TTC549 (cell line): ENCODE data around the gene PAPPA.

Experiments used
- FAIRE-seq: peaks from 2 replicates; lab custom pipeline; 2012; peaks lifted over from hg19 to GRCh38; lab: Jason Lieb, UNC

Gene PAPPA, protein sequence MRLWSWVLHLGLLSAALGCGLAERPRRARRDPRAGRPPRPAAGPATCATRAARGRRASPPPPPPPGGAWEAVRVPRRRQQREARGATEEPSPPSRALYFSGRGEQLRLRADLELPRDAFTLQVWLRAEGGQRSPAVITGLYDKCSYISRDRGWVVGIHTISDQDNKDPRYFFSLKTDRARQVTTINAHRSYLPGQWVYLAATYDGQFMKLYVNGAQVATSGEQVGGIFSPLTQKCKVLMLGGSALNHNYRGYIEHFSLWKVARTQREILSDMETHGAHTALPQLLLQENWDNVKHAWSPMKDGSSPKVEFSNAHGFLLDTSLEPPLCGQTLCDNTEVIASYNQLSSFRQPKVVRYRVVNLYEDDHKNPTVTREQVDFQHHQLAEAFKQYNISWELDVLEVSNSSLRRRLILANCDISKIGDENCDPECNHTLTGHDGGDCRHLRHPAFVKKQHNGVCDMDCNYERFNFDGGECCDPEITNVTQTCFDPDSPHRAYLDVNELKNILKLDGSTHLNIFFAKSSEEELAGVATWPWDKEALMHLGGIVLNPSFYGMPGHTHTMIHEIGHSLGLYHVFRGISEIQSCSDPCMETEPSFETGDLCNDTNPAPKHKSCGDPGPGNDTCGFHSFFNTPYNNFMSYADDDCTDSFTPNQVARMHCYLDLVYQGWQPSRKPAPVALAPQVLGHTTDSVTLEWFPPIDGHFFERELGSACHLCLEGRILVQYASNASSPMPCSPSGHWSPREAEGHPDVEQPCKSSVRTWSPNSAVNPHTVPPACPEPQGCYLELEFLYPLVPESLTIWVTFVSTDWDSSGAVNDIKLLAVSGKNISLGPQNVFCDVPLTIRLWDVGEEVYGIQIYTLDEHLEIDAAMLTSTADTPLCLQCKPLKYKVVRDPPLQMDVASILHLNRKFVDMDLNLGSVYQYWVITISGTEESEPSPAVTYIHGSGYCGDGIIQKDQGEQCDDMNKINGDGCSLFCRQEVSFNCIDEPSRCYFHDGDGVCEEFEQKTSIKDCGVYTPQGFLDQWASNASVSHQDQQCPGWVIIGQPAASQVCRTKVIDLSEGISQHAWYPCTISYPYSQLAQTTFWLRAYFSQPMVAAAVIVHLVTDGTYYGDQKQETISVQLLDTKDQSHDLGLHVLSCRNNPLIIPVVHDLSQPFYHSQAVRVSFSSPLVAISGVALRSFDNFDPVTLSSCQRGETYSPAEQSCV (N-terminal part only)

GRCh38 chr9:116153765-116154333 is at the start of gene PAPPA:
Gene PAPPA, plus strand, starts transcription at chr9:116153791. Its CDS starts 382 bp downstream, at chr9:116154173.
- FAIRE-seq: no peak

DNA sequence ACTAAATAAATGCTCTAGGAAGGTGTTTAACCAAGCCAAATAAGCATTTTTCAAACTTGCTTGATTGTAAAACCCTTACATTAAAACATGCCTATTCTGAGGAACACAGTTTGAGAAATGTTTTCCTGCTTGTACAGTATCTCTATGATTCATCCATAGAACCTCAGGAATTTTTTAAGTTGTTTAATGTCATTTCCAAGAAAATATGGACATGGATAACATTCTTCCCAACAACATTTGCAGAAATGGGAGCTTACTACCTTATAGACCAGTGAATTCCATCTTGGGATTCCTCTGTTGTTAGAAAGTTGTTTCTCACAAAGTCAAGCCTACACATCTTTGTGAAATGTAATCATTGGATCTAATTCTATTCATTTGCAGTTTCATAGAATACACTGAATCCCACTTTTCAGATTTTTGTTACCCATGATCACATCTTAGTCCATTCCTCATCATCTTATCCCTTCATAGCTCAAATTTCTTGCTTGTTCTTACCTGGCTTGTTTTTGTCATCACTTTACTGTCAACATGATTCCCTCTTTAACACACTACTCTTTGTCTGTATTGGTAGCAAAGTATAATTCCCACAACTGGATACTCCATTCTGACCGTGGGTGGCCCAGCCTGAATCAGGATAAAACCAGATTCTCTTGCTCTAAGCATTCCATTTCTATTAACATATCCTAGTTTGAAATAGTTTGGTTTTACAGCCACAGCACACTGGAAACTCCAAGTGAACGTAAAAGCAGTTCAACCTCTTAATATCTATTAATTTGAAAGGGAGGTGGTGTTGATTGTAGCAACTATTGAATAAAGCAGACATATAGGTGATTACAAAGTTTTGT is 49.4 kb upstream of the PAPPA start:
- no peak for FAIRE-seq

GRCh38 chr9:116112236-116112635 is 41.4 kb upstream of the PAPPA start:
- FAIRE-seq: peak; percentile 9

- no peak for FAIRE-seq
These were observed 37.7 kb upstream of the PAPPA start for GRCh38 chr9:116115761-116116353.

DNA sequence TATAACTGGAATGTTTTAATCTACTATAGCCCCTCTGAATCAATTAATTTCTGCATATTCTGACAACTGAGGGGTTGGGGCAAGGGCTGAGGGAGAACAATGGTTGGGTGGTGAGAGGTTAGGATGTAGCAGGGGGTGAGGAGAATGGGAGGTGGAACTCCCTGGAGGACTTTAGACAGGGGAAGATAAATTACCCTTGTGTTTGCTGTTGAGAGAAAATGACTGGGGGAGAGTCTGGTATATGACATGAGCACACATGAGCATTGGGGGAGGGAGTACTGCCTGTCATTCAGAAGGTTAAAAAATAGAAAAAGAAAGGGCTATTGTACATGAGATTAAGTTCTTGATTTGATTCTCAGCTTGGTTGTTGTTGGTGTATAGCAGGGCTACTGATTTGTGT is 37.2 kb upstream of the PAPPA start:
- no peak for FAIRE-seq

GRCh38 chr9:116123171-116123570 is 30.4 kb upstream of the PAPPA start:
- no peak for FAIRE-seq

DNA sequence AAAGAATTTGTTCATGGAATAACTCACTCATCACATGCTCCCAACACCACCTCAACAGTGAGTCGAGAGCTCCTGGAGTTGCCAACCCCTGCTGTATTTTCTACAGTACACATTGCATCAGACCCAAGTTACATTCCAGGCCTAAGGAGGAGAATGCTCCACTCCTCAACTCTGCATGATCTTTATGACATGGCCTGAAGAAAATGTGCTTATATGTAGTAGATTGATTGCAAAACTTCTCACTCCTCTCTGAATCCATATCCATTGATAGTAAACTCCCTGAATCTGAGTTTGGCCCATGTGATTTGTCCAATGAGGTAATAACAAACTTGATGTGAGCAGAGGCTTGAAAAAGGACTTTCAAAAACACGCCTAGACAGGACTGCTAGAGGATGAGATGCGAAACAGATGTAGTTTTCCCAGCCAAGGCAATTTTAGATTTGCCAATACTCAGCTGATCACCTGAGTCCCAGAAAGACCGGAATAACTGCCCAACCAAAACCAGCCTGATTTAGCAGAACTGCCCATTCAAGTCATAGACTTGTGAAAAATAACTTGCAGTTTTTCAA is 29.0 kb upstream of the PAPPA start:
- no peak for FAIRE-seq

DNA sequence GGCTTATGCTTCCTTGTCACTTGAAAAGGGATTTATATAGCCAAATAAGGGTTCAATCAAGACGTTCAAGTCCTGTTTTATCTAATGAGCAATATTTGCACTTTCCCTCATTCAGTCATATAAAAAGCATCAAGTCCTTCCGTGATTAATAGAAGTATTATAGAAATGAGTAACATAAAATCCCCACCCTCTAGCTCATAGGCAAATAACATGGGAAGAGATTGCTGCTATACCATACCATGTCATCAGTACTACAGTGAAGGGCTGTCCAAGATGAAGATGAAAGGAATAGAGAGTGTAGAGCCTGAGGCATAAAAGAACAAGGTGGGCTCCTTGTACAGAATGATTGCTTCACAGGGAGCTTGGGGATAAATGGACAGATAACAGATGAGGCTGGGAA is 20.4 kb upstream of the PAPPA start:
- FAIRE-seq: no peak

DNA sequence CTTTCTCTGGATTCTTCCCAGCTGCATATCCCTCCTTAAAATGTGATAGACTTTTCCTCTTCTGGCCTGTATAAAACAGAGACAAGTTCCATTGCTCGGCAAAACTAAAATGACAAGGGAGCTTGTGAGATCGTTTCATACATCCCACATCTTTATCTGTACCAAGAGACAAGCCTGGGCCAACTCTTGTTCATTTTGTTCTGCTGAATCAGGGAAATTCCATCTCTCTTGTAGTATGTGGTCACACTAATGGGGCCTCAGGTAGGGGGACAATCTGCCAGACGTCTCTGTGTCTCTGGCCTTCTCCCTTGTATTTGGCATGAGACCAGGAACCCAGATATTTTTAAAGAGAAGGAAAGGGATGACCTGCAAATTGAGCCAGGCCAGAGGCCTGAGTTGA is 18.6 kb upstream of the PAPPA start:
- no peak for FAIRE-seq

- FAIRE-seq: no peak
These were observed 16.6 kb upstream of the PAPPA start for GRCh38 chr9:116137010-116137409.

GRCh38 chr9:116137581-116137980 is 16.0 kb upstream of the PAPPA start:
- no peak for FAIRE-seq

DNA sequence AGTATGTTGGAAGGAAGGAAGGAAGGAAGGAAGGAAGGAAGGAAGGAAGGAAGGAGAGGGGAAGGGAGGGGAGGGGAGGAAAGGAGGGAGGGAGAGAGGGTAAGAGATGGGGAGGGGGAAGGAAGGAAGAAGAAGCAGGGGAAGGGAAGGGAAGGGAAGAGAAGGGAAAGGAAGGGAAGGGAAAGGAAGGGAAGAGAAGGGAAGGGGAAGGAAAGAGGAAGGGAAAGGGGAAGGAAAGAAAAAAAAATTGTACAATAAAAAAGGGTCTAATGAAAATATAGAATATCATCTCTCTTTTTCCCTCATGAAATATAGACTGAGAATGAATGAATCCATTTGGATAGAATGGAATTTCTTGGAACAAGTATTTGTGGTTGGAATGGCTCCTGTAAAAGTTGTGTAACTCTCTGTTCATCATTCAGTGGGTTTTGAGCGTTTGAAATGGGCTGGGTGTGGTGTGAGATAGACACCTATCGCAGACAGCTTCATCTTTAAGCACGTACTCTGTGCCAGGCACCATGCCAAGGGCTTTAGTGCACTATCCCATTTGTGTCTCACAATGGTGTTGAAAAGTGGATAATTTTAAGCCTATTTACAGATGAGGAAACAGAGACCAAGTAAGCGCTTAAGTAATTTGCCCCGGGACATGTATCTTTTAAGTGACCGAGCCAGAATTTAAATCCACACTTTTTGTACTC is 11.6 kb upstream of the PAPPA start:
- no peak for FAIRE-seq

- FAIRE-seq: no peak
These were observed 10.7 kb upstream of the PAPPA start for GRCh38 chr9:116142706-116143492.

DNA sequence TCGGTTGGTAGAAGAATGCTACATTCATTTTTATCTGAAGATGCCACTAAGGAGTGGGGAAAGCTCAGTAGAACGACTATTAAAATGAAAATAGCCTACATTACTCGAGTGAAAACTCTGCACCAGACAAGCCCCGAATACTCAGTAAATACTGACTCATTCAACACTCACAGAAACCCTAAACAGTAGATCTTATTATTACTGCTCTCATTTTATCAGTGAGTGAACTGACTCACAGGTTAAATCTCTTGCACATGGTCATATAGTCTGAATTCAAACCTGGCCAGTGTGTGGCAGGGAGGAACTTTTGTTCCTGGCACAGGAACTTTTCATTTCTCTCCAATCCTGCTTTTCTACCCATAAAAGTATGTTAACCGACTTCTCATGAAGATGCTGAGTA is 9.6 kb upstream of the PAPPA start:
- no peak for FAIRE-seq

- no peak for FAIRE-seq
These were observed 9.0 kb upstream of the PAPPA start for GRCh38 chr9:116144555-116144954.

DNA sequence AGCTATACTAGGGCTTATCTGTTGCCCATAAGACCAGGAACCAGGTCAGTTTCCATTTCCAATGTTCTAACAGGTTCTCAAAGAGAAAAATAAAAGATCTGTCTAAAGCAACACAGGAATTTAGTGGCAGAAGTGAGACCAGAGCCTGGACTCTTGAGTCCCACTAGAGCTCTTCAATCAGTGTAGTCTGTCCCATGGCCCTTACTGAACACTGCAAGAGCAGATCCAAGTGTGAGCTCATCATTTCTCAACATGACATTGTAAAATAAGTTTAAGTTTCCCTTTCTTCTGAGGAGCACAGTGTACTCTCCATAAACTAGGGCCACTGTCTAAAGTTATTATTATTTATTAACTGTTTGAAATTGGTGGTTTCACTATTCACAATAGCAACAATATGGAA is 8.6 kb upstream of the PAPPA start:
- FAIRE-seq: no peak

DNA sequence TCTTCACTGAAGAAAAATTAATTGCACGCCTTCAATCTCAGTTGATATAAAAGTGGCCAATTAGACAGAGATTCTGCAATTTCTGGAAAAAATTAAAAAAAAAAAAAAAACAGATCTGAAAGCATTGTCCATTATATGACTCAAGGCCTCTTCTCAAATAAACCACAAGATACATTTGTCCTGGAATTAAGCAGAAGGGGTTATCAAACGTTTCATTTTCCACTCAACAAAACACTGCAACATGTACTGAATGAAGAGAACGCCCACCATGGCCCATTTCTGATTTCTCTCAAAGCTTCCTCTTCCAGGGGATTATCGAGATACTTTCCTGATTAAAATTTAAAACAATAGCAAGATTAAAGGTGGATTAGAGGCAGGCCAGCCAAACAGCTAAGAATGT is 5.8 kb upstream of the PAPPA start:
- no peak for FAIRE-seq

- peak; percentile 80 for FAIRE-seq
These were observed 3.7 kb upstream of the PAPPA start for GRCh38 chr9:116149844-116150243.

GRCh38 chr9:116151199-116151598 is 2.4 kb upstream of the PAPPA start:
- FAIRE-seq: no peak
